ENCODE data around the gene HDAC4.
A peak's percentile ranks its signal among the peaks of the same experiment; 100 is the strongest.

HDAC4 gene

DNA sequence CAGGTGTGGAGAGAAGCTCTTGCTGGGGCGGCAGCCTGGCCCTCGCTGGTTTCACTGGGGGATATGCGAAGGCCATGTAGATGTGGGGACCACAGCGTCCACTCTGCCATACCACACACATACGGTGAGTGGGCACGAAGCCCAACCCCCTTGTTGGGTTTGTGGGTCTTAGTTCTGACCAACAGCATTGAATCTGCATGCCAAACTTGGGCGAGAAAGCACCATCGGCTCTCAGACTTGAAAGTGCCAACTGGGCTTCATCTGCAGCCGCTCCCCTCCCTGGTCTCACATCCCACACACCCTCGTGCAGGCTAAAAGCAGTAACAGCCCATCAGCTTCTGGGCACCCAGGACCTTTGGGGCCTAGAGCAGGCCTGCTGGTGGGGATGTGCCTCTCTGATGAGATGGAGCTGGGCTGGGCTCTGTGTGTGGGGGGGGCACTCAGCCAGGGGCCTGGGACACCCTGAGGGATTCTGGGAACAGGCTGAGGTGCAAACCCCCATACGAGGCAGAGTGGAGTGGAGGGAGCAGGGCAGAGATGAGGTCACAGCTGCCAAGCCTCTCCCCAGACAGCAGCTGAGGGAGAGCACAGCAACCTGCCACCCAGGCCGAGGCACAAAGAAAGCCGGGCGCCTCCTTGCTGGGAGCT is 288.6 kb downstream of the HDAC4 start:
- no peak for DNase-seq (ENCODE audit: low read depth)
- TF ChIP-seq, protein P1, sequence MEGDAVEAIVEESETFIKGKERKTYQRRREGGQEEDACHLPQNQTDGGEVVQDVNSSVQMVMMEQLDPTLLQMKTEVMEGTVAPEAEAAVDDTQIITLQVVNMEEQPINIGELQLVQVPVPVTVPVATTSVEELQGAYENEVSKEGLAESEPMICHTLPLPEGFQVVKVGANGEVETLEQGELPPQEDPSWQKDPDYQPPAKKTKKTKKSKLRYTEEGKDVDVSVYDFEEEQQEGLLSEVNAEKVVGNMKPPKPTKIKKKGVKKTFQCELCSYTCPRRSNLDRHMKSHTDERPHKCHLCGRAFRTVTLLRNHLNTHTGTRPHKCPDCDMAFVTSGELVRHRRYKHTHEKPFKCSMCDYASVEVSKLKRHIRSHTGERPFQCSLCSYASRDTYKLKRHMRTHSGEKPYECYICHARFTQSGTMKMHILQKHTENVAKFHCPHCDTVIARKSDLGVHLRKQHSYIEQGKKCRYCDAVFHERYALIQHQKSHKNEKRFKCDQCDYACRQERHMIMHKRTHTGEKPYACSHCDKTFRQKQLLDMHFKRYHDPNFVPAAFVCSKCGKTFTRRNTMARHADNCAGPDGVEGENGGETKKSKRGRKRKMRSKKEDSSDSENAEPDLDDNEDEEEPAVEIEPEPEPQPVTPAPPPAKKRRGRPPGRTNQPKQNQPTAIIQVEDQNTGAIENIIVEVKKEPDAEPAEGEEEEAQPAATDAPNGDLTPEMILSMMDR (conservative IDR thresholded peaks at IDR 0.05; ENCODE audit: low read depth, low read length) = no peak
- no peak overlapping the region for H3K4me3 ChIP-seq (ENCODE audit: low read depth, low read length)

GRCh38 chr2:239111401-239112100 is 289.3 kb downstream of the HDAC4 start:
- H3K4me3 ChIP-seq (ENCODE audit: low read depth, low read length) = no peak overlapping the region
- no peak for DNase-seq (ENCODE audit: low read depth)
- TF ChIP-seq, protein P1 (conservative IDR thresholded peaks at IDR 0.05; ENCODE audit: low read depth, low read length) = no peak

GRCh38 chr2:239110595-239111048 is 290.2 kb downstream of the HDAC4 start:
- no peak for DNase-seq (ENCODE audit: low read depth)
- H3K4me3 ChIP-seq (ENCODE audit: low read depth, low read length) = no peak overlapping the region
- TF ChIP-seq, protein P1 (conservative IDR thresholded peaks at IDR 0.05; ENCODE audit: low read depth, low read length) = no peak

DNA sequence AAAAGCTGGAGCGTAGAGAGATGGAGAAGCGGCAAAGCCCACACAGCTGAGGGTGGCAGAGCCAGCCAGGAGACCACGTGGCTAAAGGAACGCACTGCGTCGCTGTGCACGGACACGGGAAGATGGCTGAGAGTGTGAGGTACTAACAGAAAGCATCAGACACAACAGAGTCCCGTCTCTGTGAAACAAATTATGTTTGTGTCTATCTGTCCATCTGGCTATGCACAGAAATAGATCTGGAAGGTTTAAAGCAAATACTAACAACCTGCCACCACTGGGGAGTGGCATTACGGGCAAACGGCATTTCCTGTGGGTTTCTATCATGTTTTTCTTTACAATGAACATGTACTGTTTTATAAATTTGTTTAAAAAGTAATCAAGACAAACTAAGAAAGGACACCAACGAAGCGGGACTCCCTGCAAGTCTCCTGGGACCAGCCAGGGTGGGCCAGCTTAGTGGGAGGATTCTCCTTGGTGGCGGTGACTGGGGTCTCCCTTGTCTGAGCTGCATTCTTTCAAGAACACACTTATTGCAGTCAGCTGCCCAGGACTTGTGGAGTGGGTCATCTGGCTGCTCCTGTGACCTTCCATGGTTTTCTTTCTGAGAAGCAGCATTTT is 290.8 kb downstream of the HDAC4 start:
- H3K4me3 ChIP-seq (ENCODE audit: low read depth, low read length) = no peak overlapping the region
- DNase-seq (ENCODE audit: low read depth) = no peak
- TF ChIP-seq, protein P1 (conservative IDR thresholded peaks at IDR 0.05; ENCODE audit: low read depth, low read length) = no peak

DNA sequence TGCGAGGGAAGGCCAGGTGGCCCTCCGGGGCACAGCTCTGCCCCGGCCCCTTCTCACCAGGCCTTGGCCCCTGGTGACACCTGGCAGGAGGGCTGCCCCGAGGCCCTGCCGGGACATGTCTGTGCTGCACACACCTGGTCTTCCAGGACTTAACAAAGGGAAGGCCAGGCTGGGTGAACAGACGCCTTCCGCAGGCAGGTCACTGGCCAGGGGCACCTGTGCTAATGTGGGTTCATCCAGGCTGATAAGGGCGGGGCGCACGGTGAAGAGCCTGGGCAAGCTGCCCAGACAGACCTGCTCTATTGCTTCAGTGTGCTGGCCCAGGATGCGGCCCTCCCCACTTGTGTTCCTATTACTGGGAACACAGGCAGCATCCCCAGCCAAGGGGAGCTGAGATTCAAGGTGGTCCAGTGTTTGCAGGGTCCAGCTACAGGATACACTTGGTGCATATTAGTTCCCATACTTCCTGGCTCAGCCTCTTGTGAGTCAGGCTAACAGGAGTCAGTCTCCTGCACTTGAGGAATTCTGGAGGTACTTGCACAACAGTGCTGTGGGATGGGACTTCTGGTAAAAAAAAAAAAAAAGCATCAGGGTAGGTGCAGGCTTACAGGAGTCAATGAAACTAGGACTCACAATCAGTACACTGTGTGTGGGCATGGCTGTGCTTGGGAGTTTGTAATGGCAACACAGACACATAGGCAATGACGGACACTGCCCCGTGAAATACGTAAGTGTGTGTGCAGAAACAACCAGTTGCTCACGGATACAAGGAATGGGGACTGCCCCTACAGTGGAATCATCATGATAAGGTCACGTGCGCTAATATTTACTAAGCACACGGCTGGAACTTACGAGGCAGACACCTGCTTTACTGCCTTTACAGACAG is 291.5 kb downstream of the HDAC4 start:
- peak; percentile 18 for DNase-seq (ENCODE audit: low read depth)
- TF ChIP-seq, protein P1 (conservative IDR thresholded peaks at IDR 0.05; ENCODE audit: low read depth, low read length) = no peak
- H3K4me3 ChIP-seq (ENCODE audit: low read depth, low read length) = no peak overlapping the region

GRCh38 chr2:239108459-239108858 is 292.4 kb downstream of the HDAC4 start:
- H3K4me3 ChIP-seq (ENCODE audit: low read depth, low read length) = no peak overlapping the region
- TF ChIP-seq, protein P1 (conservative IDR thresholded peaks at IDR 0.05; ENCODE audit: low read depth, low read length) = no peak
- peak; percentile 14 for DNase-seq (ENCODE audit: low read depth)

Measured in choroid plexus epithelial cell (primary cell).